Measurements from ENCODE around the gene EGFR.

- TF ChIP-seq CTCF (IDR thresholded peaks at IDR 0.05; ENCODE audit: low read length) (no peak), EZH2 (IDR thresholded peaks at IDR 0.05; ENCODE audit: borderline replicate concordance, low read length) (no peak)
These were observed 184.5 kb downstream of the EGFR start for GRCh38 chr7:55203300-55203699.

Measured in OCI-LY1 (cell line).